GM18858 (cell line): ENCODE results near the gene ZC3H10.
A peak's percentile ranks its signal among the peaks of the same experiment; 100 is the strongest.

Experiments used
- ATAC-seq: cut with Tn5 transposase; IDR thresholded peaks from one replicate; pipeline ENCODE4 v1.9.1; 2021; ENCODE audit not compliant: unreplicated experiment

Gene ZC3H10

GRCh38 chr12:56127485-56127887 is 9.4 kb downstream of the ZC3H10 start:
- ATAC-seq: no peak

DNA sequence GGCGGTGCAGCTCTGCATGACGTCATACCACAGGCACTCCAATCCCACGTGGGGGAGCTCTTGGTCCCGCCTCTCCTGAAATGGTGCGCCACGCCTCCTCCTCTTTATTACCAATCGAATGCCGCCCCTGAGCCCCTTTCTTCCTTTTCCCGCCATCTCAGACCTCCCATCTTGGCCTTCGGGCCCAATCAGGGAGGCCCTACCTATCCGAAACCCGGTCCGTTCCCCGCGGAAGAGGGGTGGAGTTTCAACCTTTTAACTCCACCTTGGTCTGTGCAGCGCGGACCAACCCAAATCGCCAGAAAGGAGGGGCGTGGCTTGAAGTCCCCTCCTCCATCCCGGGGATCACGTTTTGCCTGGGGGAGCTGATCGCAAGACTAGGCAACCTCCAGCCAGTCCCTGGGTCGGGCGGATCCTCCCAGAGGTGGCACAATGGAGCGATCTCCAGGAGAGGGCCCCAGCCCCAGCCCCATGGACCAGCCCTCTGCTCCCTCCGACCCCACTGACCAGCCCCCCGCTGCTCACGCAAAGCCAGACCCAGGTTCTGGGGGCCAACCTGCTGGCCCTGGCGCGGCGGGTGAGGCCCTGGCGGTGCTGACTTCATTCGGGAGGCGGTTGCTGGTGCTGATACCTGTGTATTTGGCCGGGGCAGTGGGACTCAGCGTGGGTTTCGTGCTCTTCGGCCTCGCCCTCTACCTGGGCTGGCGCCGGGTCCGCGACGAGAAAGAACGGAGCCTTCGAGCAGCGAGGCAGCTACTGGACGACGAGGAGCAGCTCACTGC is 10.0 kb downstream of the ZC3H10 start, which contains the start of gene ESYT1:
Gene ESYT1 (plus strand): TSS at position 380 of the 782 bp plus-strand sequence. CDS start 53 bp downstream, at position 433.
- peak; percentile 79 for ATAC-seq

GRCh38 chr12:56128670-56129205 is 10.7 kb downstream of the ZC3H10 start:
- ATAC-seq: no peak

GRCh38 chr12:56129206-56129941 is 11.3 kb downstream of the ZC3H10 start:
- no peak for ATAC-seq

DNA sequence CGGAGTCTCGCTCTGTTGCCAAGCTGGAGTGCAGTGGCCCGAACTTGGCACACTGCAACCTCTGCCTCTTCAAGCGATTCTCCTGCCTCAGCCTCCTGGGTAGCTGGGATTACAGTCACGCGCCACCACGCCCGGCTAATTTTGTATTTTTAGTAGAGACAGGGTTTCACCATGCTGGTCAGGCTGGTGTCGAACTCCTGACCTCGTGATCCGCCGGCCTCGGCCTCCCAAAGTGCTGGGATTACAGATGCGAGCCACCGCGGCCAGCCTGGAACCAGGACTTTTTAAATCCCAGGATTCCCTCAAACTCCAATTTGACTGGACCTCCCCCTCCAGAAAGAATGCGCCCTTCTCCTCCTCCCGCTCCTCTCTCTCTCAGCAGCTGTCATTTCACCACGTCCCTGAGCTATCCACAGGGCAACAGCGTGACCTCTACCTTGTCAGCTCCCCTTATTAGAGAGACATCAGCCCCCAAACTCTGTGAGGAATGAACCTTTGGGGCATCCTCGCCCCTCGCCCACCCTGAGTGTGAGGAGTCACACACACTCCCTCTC is 12.0 kb downstream of the ZC3H10 start:
- no peak for ATAC-seq

DNA sequence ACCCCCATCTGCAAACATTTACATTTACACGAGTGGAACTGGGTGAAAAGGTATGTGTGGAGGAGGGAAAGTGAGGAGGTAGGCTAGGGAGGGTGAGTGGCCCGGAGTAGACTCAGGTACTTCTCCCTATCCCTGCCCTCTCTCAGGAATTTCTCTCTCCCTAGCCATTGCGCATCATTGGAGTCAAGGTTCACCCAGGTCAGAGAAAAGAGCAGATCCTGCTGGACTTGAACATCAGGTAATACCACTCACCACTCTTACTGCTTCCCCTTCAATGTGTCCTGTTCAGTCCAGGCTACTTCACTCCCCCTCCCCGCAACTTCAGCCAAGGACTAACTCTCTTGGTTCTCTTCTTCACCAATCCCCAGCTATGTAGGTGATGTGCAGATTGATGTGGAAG is 12.8 kb downstream of the ZC3H10 start:
- no peak for ATAC-seq

GRCh38 chr12:56134897-56135296 is 16.8 kb downstream of the ZC3H10 start:
- no peak for ATAC-seq

DNA sequence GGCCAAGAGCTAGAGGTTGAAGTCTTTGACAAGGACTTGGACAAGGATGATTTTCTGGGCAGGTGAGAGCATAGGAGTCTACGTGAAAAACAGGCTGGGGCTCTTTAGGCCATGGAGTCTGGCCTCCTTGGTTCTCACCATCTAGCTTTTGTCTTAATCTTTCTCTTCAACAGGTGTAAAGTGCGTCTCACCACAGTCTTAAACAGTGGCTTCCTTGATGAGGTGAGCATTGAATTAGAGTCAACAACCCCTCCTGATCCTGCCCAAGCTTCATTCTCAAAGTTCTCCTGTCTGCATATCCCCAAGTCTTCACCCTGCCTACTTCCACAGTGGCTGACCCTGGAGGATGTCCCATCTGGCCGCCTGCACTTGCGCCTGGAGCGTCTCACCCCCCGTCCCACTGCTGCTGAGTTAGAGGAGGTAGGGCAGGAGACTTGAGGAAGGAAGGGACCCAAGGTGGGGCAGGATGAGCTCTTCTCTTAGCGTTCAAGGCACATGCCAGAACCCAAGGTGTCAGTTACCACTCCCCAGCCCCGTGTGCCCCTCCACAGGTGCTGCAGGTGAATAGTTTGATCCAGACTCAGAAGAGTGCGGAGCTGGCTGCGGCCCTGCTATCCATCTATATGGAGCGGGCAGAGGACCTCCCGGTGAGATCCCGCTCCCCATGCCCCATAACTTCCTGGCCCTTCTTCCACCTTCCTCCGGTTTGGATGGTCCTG is 19.9 kb downstream of the ZC3H10 start:
- no peak for ATAC-seq

DNA sequence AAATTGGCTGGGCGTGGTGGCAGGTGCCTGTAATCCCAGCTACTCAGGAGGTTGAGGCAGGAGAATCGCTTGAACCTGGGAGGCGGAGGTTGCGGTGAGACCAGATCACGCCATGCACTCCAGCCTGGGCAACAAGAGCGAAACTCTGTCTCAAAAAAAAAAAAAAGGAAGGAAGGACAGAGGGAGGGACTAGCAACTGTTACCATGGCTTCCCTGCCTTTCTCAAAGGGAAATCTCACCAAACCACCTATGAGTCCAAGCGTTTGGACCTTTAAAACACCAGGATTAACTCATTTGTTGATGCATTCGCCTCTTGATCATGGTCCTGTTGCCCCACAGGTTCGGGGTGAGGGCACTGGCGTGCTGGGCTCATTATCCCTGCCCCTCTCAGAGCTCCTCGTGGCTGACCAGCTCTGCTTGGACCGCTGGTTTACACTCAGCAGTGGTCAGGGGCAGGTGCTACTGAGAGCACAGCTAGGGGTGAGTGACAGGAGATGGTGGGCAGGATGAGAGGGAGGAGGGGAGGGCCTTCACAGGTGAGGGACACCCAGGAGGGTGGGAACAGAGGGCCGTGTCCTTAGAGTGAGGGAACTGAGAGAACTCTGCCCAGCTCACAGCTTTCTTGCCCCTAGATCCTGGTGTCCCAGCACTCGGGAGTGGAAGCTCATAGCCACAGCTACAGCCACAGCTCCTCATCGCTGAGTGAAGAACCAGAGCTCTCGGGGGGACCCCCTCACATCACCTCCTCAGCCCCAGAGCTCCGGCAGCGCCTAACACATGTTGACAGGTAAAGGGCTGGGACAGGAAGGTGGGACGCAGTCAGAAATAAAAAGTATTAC is 24.1 kb downstream of the ZC3H10 start:
- no peak for ATAC-seq

DNA sequence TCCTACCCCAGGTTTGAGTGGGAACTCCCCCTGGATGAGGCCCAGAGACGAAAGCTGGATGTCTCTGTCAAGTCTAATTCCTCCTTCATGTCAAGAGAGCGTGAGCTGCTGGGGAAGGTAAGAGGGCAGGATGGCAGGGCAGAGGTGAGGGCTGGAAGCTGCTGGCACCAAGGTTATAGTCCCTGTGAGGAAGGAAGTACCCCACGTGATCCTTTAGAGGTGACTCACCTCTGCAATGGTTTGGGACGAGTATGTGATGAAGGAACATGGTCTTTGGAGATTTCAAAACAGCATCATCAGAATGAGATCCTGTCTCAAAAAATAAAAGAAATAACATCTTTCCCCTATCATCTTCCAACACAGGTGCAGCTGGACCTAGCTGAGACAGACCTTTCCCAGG is 25.2 kb downstream of the ZC3H10 start:
- no peak for ATAC-seq

- ATAC-seq: no peak
Measured at GRCh38 chr12:56143870-56144269, 25.8 kb downstream of the ZC3H10 start.

- no peak for ATAC-seq
Measured at GRCh38 chr12:56145217-56145616, 27.2 kb downstream of the ZC3H10 start.

- no peak for ATAC-seq
Measured at GRCh38 chr12:56146492-56147460, 28.7 kb downstream of the ZC3H10 start.

DNA sequence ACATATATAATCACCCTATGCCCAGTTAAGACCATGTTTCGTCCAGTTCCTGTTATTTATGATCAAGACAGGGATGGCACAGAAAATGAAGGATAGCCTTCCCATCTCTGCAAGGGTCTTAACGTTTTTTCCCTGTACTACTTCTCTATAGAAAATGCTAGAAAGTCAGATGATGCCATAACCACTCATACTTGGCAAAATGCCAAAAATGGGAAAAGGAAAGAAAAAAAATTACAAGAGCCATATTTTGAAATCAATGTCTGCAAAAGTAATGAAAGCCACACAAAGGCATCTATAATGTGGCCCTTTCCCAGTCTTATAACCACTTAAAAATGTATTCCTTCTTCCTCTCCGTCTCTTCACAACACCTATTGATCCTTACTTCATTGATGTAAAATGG is 32.5 kb downstream of the ZC3H10 start:
- ATAC-seq: no peak

- peak; percentile 53 for ATAC-seq
Measured at GRCh38 chr12:56151672-56152131, 33.6 kb downstream of the ZC3H10 start.

DNA sequence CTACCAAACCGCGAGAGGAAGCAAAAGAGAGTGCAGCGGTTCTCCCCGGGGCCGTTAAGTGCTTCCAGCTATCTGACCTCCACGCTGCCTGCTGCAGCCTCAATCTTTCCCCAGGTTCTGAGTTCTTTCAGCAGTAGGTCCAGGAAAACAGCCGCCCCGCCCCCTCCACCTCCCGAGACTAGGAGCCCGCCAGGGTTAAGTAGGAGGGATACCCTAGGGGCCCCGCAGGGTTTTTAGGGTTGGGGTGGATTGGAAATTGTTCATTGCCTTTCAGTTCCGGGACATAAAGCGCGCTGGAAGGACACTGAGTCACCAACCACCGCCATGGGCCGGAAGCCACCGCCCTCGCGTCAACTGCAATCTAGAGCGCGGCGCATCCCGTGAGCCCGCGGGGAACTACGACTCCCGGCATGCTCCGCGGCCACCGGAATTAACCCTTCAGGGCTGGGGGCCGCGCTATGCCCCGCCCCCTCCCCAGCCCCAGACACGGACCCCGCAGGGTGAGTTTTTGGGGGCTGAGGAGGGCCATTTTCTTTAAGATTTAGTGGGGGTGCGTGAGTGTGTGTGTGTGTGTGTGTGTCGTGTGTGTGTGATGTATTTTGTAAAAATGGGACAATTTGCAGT is 34.2 kb downstream of the ZC3H10 start, which contains the start of gene MYL6B:
Gene MYL6B (plus strand): TSS at position 456 of the 624 bp plus-strand sequence. CDS start 1,332 bp downstream, outside the sequence.
- peak; percentile 68 for ATAC-seq

GRCh38 chr12:56152756-56153677 is 35.0 kb downstream of the ZC3H10 start:
- no peak for ATAC-seq
